ENCODE data around the gene PHACTR3.

- TF ChIP-seq CTCF (IDR thresholded peaks at IDR 0.05) (no peak), POLR2A (IDR thresholded peaks at IDR 0.05) (no peak), EP300 (IDR thresholded peaks at IDR 0.05) (no peak)
Measured at GRCh38 chr20:59608871-59609270, 4.5 kb downstream of the PHACTR3 start.

Data from tibial nerve (tissue), 4 donors.